GM12878 (cell line): Measurements from ENCODE around the gene COX6A2. TPM values are rescaled to one million over a fixed set of nuclear protein-coding genes. Genes with fewer than 3 reads are reported as not detected.

Experiments used
- ATAC-seq: fragments of 200-7000 bp; cut with Tn5 transposase; 3 replicates; pipeline ENCODE4 v1.9.1; 2020; ENCODE audit warnings: mild to moderate bottlenecking, moderate library complexity
- BruUV-seq: library from RNA; stranded (reverse); fragments of 400-500 nt; replicated peaks from 2 replicates; lab custom pipeline; 2021; lab: Mats Ljungman, UMichigan
- CTCF ChIA-PET: fragments of 300-600 bp; sonication (Branson Sonifier 250); formaldehyde crosslinking; extraction: SDS; loops from one replicate; lab custom pipeline; 2021; ENCODE audit warnings: inconsistent platforms; lab: Yijun Ruan, JAX
- POLR2A ChIA-PET: fragments of 350-600 bp; formaldehyde crosslinking; extraction: SDS; loops from one replicate; lab custom pipeline; 2021; ENCODE audit warnings: inconsistent platforms; lab: Charles Lee
- RAD21 ChIA-PET: fragments of 300-600 bp; sonication (Branson Sonifier 250); formaldehyde crosslinking; loops from one replicate; lab custom pipeline; 2023; ENCODE audit warnings: antibody characterized with exemption; ENCODE audit not compliant: unreplicated experiment; lab: Charles Lee
- SMC1A ChIA-PET: fragments of 300-600 bp; sonication (Branson Sonifier 250); formaldehyde crosslinking; loops from one replicate; lab custom pipeline; 2023; ENCODE audit not compliant: unreplicated experiment, uncharacterized antibody; lab: Charles Lee
- DNase-seq: peaks from one replicate; pipeline ENCODE4 v3.0.0-alpha.2; 2011; ENCODE audit warnings: low read depth, low spot score
- FAIRE-seq: peaks from 3 replicates; lab custom pipeline; 2011; peaks lifted over from hg19 to GRCh38; lab: Jason Lieb, UNC
- H2AFZ ChIP-seq: 2 replicates; pipeline ENCODE4 v1.6.0; 2011; ENCODE audit warnings: low read depth, low read length, control low read depth; ENCODE audit not compliant: control insufficient read depth
- H3K27ac ChIP-seq: 2 replicates; pipeline ENCODE4 v1.5.1; 2011; ENCODE audit warnings: control low read depth; ENCODE audit not compliant: control insufficient read depth, insufficient read depth
- H3K27me3 ChIP-seq, 2 experiments: replicated peaks in 1 of 2; 2 replicates each; pipeline versions ENCODE4 v1.6.0 to v1.6.1; 2011; ENCODE audit warnings: low read length in 1 of 2; ENCODE audit not compliant: control insufficient read depth in 2 of 2, insufficient read depth in 2 of 2
- H3K36me3 ChIP-seq, 2 experiments: 2 replicates each; pipeline ENCODE4 v1.5.1; 2011; ENCODE audit warnings: low read length in 1 of 2; ENCODE audit not compliant: control insufficient read depth in 2 of 2, insufficient read depth in 2 of 2
- H3K4me1 ChIP-seq: 2 replicates; pipeline ENCODE4 v1.6.1; 2011; ENCODE audit warnings: mild to moderate bottlenecking, low read length, moderate library complexity, mixed read lengths; ENCODE audit not compliant: control insufficient read depth, insufficient read depth
- H3K4me2 ChIP-seq: 2 replicates; pipeline ENCODE4 v1.6.0; 2011; ENCODE audit warnings: control low read depth; ENCODE audit not compliant: control insufficient read depth, insufficient read depth
- H3K4me3 ChIP-seq: fragments of 200-600 bp; sonication (generic); 2 replicates; pipeline ENCODE4 v1.5.1; 2016
- H3K79me2 ChIP-seq: 2 replicates; pipeline ENCODE4 v1.6.0; 2011; ENCODE audit warnings: low read length; ENCODE audit not compliant: control insufficient read depth, insufficient read depth
- H3K9ac ChIP-seq: 2 replicates; pipeline ENCODE4 v1.8.0; 2011; ENCODE audit warnings: low read length, control low read depth, mixed read lengths; ENCODE audit not compliant: control insufficient read depth, insufficient read depth
- H3K9me3 ChIP-seq: replicated peaks from 3 replicates; pipeline ENCODE4 v1.5.1; 2011; ENCODE audit warnings: mild to moderate bottlenecking, low read length; ENCODE audit not compliant: control insufficient read depth, insufficient read depth
- H4K20me1 ChIP-seq: 2 replicates; pipeline ENCODE4 v1.6.0; 2011; ENCODE audit not compliant: control insufficient read depth, insufficient read depth
- ZNF592 ChIP-seq: fragments of 450-650 bp; IDR thresholded peaks from 2 replicates; pipeline ENCODE4 v1.6.1; 2017; ENCODE audit warnings: mild to moderate bottlenecking, moderate library complexity
- WGBS: methylation state at CpG from one replicate; pipeline ENCODE4 v1.1.6; 2016; ENCODE audit warnings: low lambda C conversion rate; ENCODE audit not compliant: insufficient replicate concordance, insufficient coverage; ENCODE audit errors: missing lambda C conversion rate; 5-methylcytosine and 5-hydroxymethylcytosine counted together
- in situ Hi-C: fragments of 300-500 bp; cut with MboI; formaldehyde crosslinking; loops from 9 replicates; pipeline ENCODE4 v1.14.3; 2018; ENCODE audit warnings: mixed read lengths
- intact Hi-C: fragments of 100-400 bp; cut with micrococcal nuclease; formaldehyde crosslinking; loops from one replicate; pipeline ENCODE4 v1.14.2; 2022; ENCODE audit not compliant: unreplicated experiment
- polyA plus RNA-seq, 11 experiments: library from polyadenylated mRNA; depleted of rRNA in 4 of 11; unstranded in 6 of 11; stranded (reverse) in 5 of 11; fragments of >200 nt; fragmentation: Nextera tagmentation in 4 of 11; fragmentation: Illumina TruSeq in 1 of 11; extraction: Ambion mirVana in 4 of 11; extraction: Trizol in 1 of 11; gene quantifications; 1 replicate in 1 of 11; 2 replicates in 10 of 11; pipeline versions ENCODE4 v1.2.1 to v1.2.3, GENCODE V29; 2011 to 2016; ENCODE audit warnings: inconsistent platforms in 2 of 11, missing spikeins in 2 of 11, low read depth in 1 of 11
- total RNA-seq, 4 experiments: library from RNA; depleted of rRNA in 3 of 4; stranded (reverse); fragments of >200 nt in 3 of 4; fragmentation: Illumina TruSeq in 1 of 4; extraction: Trizol in 1 of 4; gene quantifications; 2 replicates each; pipeline versions ENCODE4 v1.2.1 to v1.2.3, GENCODE V29; 2013 to 2021

Gene COX6A2
- total and polyA plus RNA-seq, 10 of the 15 experiments (the other 5 are each of a cell fraction or from before 2014, with no cell fraction given): not detected

- FAIRE-seq: no peak
These were observed 15.4 kb downstream of the COX6A2 start for GRCh38 chr16:31412750-31413149.

More at GRCh38 chr16:31412750-31413149, 15.4 kb downstream of the COX6A2 start:
- H3K79me2 ChIP-seq: no peaks in the 10 kb centered on the region
- POLR2A ChIA-PET: no interaction called here
- ATAC-seq: no peak
- no peaks in the 10 kb centered on the region for H3K36me3 ChIP-seq
- no peaks in the 10 kb centered on the region; a peak in 1 of 4 replicates for H3K27me3 ChIP-seq
- no peak for DNase-seq
- BruUV-seq: no TSS peak
- peaks cover 11% of the 10 kb centered on the region for H3K4me1 ChIP-seq
- H2AFZ ChIP-seq: no peak overlapping the region
- CTCF ChIA-PET: no interaction called here
- no peak overlapping the region for H3K4me2 ChIP-seq
- RAD21 ChIA-PET: no interaction called here
- H3K9ac ChIP-seq: no peak overlapping the region
- no peak overlapping the region for H3K4me3 ChIP-seq
- TF ChIP-seq ZNF592: no peak
- no peak overlapping the region for H3K27ac ChIP-seq
- intact Hi-C loops: no loop called here
- no peaks in the 10 kb centered on the region for H4K20me1 ChIP-seq
- in situ Hi-C loops: no loop called here
- 35% methylated on average over 10 of the region's 10 CpGs for WGBS
- SMC1A ChIA-PET: no interaction called here
- no peaks in the 10 kb centered on the region; the same call in 2 of the 3 replicates for H3K9me3 ChIP-seq
